Vagina (tissue), 2 donors: ENCODE measurements around the gene GDF9.

ENCODE experiments used
- CTCF ChIP-seq, 3 experiments: fragments of 450-650 bp in 2 of 3; fragments of 200-600 bp in 1 of 3; sonication (generic) in 1 of 3; IDR thresholded peaks; one replicate each; pipeline ENCODE4 v1.5.1; 2017 to 2019; ENCODE audit warnings: antibody characterized with exemption in 3 of 3, mild to moderate bottlenecking in 2 of 3, moderate library complexity in 2 of 3
- POLR2AphosphoS5 ChIP-seq, 2 donors: sonication (generic); formaldehyde crosslinking; IDR thresholded peaks; one replicate each; pipeline ENCODE4 v1.9.0; 2017; ENCODE audit warnings: antibody characterized with exemption in 2 of 2, mild to moderate bottlenecking in 2 of 2, low read depth in 1 of 2; ENCODE audit not compliant: insufficient read depth in 1 of 2

GRCh38 chr5:132816554-132816953 is 49.7 kb downstream of the GDF9 start:
- TF ChIP-seq CTCF (IDR thresholded peaks at IDR 0.05) (no peak), POLR2AphosphoS5 (IDR thresholded peaks at IDR 0.05; ENCODE audit: insufficient read depth in 1 of 2, low read depth in 1 of 2) (no peak)
